ENCODE measurements around the gene IFNAR1. TPM values are rescaled to one million over a fixed set of nuclear protein-coding genes. Genes with fewer than 3 reads are reported as not detected.
A peak's percentile ranks its signal among the peaks of the same experiment; 100 is the strongest.
"Not testable (repeated sequence)": the region's sequence is repeated elsewhere in the genome, so short reads cannot be mapped to it uniquely, and the experiment has no call there.

IFNAR1 gene
- polyA plus RNA-seq, 3 donors, result 16.8 to 95.3 (median 56.2) TPM

DNA sequence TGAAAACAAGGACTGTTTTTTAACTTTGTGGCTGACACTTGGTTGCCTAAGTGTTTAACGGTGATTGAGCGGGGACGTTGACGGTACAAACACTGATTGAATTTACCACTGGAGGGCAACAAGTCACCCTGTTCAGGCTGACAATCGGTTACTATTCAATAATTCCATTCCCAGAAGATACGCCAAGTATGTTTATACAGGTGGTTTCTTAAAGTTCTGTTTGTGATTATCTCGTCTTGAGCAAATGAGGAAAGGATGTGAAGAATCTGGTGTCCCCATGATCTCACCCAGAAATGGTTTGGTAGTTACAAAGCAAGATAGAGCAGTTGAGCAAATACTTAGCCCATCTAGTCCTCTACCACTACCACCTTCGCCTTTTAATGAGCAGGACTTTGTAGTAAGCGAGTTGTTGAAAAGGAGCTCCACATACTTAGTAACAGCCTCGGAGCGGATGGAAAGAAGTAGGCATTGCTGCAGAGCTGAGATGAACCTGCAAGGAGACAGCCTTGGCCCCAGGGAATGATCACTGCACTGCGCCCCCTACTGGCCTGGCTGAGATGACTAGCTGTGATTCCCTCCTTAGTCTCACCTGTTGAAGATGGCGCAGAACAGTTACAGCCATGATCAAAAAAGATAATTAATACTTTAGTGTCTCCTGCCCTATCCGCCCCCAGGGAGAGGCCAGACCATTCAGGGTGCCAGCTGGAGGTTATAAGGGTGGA lies 36.3 kb downstream of the IFNAR1 start:
- Mint-ChIP-seq H3K27ac (peak overlapping the region; percentile 95 to 99 (median 99)), H3K36me3 (peaks cover 18 to 24% of the 10 kb centered on the region in 2 donors), H3K4me1 (peaks cover 49% of the 10 kb centered on the region), H3K9me3 (peaks cover 0 to 4% (median 2%) of the 10 kb centered on the region in 7 donors), H3K4me3 (peak overlapping the region; percentile 74 to 88), H3K27me3 (ENCODE audit: low read depth in 3 of 3) (peaks cover 0 to 4% (median 0%) of the 10 kb centered on the region in 3 donors)
- peaks cover 50 to 53% of the 10 kb centered on the region in 2 donors for H3K4me1 ChIP-seq (ENCODE audit: control insufficient read depth in 1 of 2, insufficient read depth in 2 of 2, low read length in 2 of 2)
- H3K79me2 ChIP-seq (ENCODE audit: insufficient read depth, low read length), result peaks cover 18% of the 10 kb centered on the region
- no peaks in the 10 kb centered on the region for H4K20me1 ChIP-seq (ENCODE audit: insufficient read depth, low read length)
- peak overlapping the region; percentile 12 to 70 (median 14) for H3K4me3 ChIP-seq (replicated peaks in 1 of 3; ENCODE audit: low read depth in 2 of 3, low read length in 3 of 3)
- peaks cover 21 to 24% of the 10 kb centered on the region in 2 donors for H3K36me3 ChIP-seq (replicated peaks in 1 of 2; ENCODE audit: control insufficient read depth in 1 of 2, insufficient read depth in 2 of 2, low read length in 2 of 2)
- peak overlapping the region; percentile 81 to 94 for H3K27ac ChIP-seq (ENCODE audit: low read depth in 1 of 2, low read length in 2 of 2)
- H3K9me3 ChIP-seq (replicated peaks in 1 of 2; ENCODE audit: control insufficient read depth in 1 of 2, insufficient read depth in 1 of 2, low read length in 2 of 2), result no peaks in the 10 kb centered on the region
- peak overlapping the region; percentile 66 for H3K9ac ChIP-seq (ENCODE audit: insufficient read depth, low read length, poor library complexity, severe bottlenecking)
- intact Hi-C loops (cut with micrococcal nuclease), result loop anchor here (2.0 to 10.0 kb wide), 6 partner anchors 34 to 166 kb away; partner anchors contain the start of gene IFNGR2 (in 2 of the 2)
- peak; percentile 71 to 75 (median 71) for DNase-seq
- WGBS (ENCODE audit: insufficient coverage), result 0% methylated on average over 2 of the region's 14 CpGs
- H3K27me3 ChIP-seq (ENCODE audit: control insufficient read depth in 2 of 2, insufficient read depth in 2 of 2, low read length in 2 of 2), result no peaks in the 10 kb centered on the region
- peak overlapping the region; percentile 73 for H3K4me2 ChIP-seq (replicated peaks; ENCODE audit: extremely low read depth, low read length, poor library complexity, severe bottlenecking)
- TF ChIP-seq, protein P1, sequence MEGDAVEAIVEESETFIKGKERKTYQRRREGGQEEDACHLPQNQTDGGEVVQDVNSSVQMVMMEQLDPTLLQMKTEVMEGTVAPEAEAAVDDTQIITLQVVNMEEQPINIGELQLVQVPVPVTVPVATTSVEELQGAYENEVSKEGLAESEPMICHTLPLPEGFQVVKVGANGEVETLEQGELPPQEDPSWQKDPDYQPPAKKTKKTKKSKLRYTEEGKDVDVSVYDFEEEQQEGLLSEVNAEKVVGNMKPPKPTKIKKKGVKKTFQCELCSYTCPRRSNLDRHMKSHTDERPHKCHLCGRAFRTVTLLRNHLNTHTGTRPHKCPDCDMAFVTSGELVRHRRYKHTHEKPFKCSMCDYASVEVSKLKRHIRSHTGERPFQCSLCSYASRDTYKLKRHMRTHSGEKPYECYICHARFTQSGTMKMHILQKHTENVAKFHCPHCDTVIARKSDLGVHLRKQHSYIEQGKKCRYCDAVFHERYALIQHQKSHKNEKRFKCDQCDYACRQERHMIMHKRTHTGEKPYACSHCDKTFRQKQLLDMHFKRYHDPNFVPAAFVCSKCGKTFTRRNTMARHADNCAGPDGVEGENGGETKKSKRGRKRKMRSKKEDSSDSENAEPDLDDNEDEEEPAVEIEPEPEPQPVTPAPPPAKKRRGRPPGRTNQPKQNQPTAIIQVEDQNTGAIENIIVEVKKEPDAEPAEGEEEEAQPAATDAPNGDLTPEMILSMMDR (IDR thresholded peaks at IDR 0.05), result peak; percentile 93
- no peak overlapping the region for H2AFZ ChIP-seq (ENCODE audit: insufficient read depth, low read depth, low read length, poor library complexity, severe bottlenecking)

DNA sequence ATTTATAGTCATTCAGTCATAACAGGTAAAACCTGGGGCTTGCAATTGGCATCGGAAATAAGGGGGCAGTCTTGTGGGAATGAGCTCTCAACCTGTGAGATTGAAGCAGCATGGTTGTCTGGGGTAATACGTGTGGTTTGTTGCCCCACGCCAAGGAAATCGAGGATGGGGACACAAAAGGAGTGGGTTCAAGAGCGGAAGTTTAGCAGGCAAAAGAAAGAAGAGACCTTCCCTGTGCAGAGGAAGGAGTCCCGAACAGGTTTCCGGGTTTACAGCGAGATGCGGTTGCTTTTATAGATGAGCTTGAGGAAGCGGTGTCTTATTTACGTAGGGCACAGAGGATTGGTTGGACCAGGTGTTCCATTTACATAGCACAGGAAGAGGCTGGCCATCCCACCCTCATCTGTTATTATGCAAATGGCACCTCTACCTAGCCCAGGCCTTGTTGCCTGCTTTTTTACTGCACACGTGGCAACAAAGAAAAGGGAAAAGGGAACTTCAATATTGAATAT lies 37.3 kb downstream of the IFNAR1 start:
- DNase-seq, result peak; percentile 77 to 83 (median 80)
- Histone ChIP-seq H3K9ac (ENCODE audit: insufficient read depth, low read length, poor library complexity, severe bottlenecking) (peak overlapping the region; percentile 66), H3K9me3 (replicated peaks in 1 of 2; ENCODE audit: control insufficient read depth in 1 of 2, insufficient read depth in 1 of 2, low read length in 2 of 2) (peaks cover 6 to 7% of the 10 kb centered on the region in 2 donors), H3K4me1 (ENCODE audit: control insufficient read depth in 1 of 2, insufficient read depth in 2 of 2, low read length in 2 of 2) (peaks cover 50 to 53% of the 10 kb centered on the region in 2 donors), H3K4me3 (replicated peaks in 1 of 3; ENCODE audit: low read depth in 2 of 3, low read length in 3 of 3) (peak overlapping the region; percentile 17 to 70 (median 43)), H3K79me2 (ENCODE audit: insufficient read depth, low read length) (peaks cover 11% of the 10 kb centered on the region), H3K36me3 (replicated peaks in 1 of 2; ENCODE audit: control insufficient read depth in 1 of 2, insufficient read depth in 2 of 2, low read length in 2 of 2) (peaks cover 12 to 14% of the 10 kb centered on the region in 2 donors), H2AFZ (ENCODE audit: insufficient read depth, low read depth, low read length, poor library complexity, severe bottlenecking) (no peak overlapping the region), H4K20me1 (ENCODE audit: insufficient read depth, low read length) (no peaks in the 10 kb centered on the region), H3K27me3 (ENCODE audit: control insufficient read depth in 2 of 2, insufficient read depth in 2 of 2, low read length in 2 of 2) (no peaks in the 10 kb centered on the region), H3K4me2 (replicated peaks; ENCODE audit: extremely low read depth, low read length, poor library complexity, severe bottlenecking) (peak overlapping the region; percentile 73), H3K27ac (ENCODE audit: low read depth in 1 of 2, low read length in 2 of 2) (peak overlapping the region; percentile 81 to 94)
- peaks cover 0 to 4% (median 0%) of the 10 kb centered on the region in 3 donors for H3K27me3 Mint-ChIP-seq (ENCODE audit: low read depth in 3 of 3)
- H3K36me3 Mint-ChIP-seq, result peaks cover 7 to 18% of the 10 kb centered on the region in 2 donors
- WGBS (ENCODE audit: insufficient coverage), result 2% methylated on average over 10 of the region's 12 CpGs
- TF ChIP-seq, protein P1 (IDR thresholded peaks at IDR 0.05), result no peak
- H3K4me1 Mint-ChIP-seq, result peaks cover 49% of the 10 kb centered on the region
- intact Hi-C loops (cut with micrococcal nuclease), result loop anchor here (1.0 to 10.0 kb wide), 6 partner anchors 12 to 167 kb away; partner anchors contain the start of gene IFNGR2 (in 1 of the 2)
- H3K27ac Mint-ChIP-seq, result peak overlapping the region; percentile 95 to 99 (median 99)
- peak overlapping the region; percentile 74 to 88 for H3K4me3 Mint-ChIP-seq
- peaks cover 5 to 15% (median 10%) of the 10 kb centered on the region in 7 donors for H3K9me3 Mint-ChIP-seq

DNA sequence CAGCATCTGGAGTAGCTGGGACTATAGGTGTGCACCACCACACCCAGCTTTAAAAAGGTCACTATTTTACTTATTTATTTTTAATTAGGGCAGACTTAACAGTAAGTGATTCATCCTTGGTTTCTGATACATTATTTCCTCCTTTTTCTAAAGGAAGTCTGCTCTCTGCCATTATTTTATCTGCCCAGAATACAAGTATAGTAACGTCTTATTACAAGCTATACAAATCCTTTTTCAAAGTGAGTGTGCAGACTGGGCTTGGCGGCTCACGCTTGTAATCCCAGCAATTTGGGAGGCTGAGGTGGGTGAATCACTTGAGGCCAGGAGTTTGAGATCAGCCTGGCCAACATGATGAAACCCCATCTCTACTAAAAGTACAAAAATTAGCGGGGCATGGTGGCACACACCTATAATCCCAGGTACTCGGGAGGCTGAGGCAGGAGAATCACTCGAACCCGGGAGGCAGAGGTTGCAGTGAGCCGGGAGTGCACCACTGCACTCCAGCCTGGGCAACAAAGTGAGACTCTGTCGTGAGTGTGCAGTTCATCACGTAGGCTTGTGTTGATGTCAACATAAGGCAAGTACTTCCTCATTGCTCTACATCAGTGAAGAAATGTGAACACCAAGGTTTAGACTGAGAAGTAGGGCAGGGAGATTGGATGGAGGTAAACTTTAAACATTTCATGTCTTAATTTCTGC lies 39.3 kb downstream of the IFNAR1 start:
- H3K27me3 ChIP-seq (ENCODE audit: control insufficient read depth in 2 of 2, insufficient read depth in 2 of 2, low read length in 2 of 2); H3K27me3 Mint-ChIP-seq (ENCODE audit: low read depth in 3 of 3); H3K36me3 ChIP-seq (replicated peaks in 1 of 2; ENCODE audit: control insufficient read depth in 1 of 2, insufficient read depth in 2 of 2, low read length in 2 of 2); H2AFZ ChIP-seq (ENCODE audit: insufficient read depth, low read depth, low read length, poor library complexity, severe bottlenecking); H3K79me2 ChIP-seq (ENCODE audit: insufficient read depth, low read length); H4K20me1 ChIP-seq (ENCODE audit: insufficient read depth, low read length): not testable (repeated sequence)
- H3K4me3 Mint-ChIP-seq, result peak overlapping the region; percentile 34 to 48
- H3K27ac ChIP-seq (ENCODE audit: low read depth in 1 of 2, low read length in 2 of 2), result peak overlapping the region; percentile 86 to 96
- peaks cover 19 to 32% (median 26%) of the 10 kb centered on the region in 7 donors for H3K9me3 Mint-ChIP-seq
- 45% methylated on average over 4 of the region's 10 CpGs for WGBS (ENCODE audit: insufficient coverage)
- peak overlapping the region; percentile 49 for H3K9ac ChIP-seq (ENCODE audit: insufficient read depth, low read length, poor library complexity, severe bottlenecking)
- peak; percentile 84 to 93 (median 92) for DNase-seq
- H3K4me2 ChIP-seq (replicated peaks; ENCODE audit: extremely low read depth, low read length, poor library complexity, severe bottlenecking), result peak overlapping the region; percentile 17
- H3K4me3 ChIP-seq (replicated peaks in 1 of 3; ENCODE audit: low read depth in 2 of 3, low read length in 3 of 3), result peak overlapping the region in 1 of 3 experiments; percentile 33
- H3K27ac Mint-ChIP-seq, result peak overlapping the region; percentile 95 to 99 (median 99)
- peaks cover 16 to 23% of the 10 kb centered on the region in 2 donors for H3K9me3 ChIP-seq (replicated peaks in 1 of 2; ENCODE audit: control insufficient read depth in 1 of 2, insufficient read depth in 1 of 2, low read length in 2 of 2)
- H3K36me3 Mint-ChIP-seq, result peaks cover 0 to 15% of the 10 kb centered on the region in 2 donors
- peaks cover 58% of the 10 kb centered on the region for H3K4me1 Mint-ChIP-seq
- intact Hi-C loops (cut with micrococcal nuclease), result loop anchor here (5.0 to 10.0 kb wide), 5 partner anchors 37 to 169 kb away; partner anchors contain the start of gene IFNGR2 (in 1 of the 2)
- peaks cover 56 to 63% of the 10 kb centered on the region in 2 donors for H3K4me1 ChIP-seq (ENCODE audit: control insufficient read depth in 1 of 2, insufficient read depth in 2 of 2, low read length in 2 of 2)
